GM12801 (cell line): ENCODE measurements around the gene SLC16A13.

Experiments
- CTCF ChIP-seq: IDR thresholded peaks from one replicate; pipeline ENCODE4 v1.5.1; 2011; ENCODE audit warnings: control low read depth; ENCODE audit not compliant: insufficient read length; ENCODE audit errors: extremely low read depth

The SLC16A13 gene

GRCh38 chr17:7068268-7068667, 32.5 kb downstream of the SLC16A13 start:
- TF ChIP-seq CTCF = no peak

- no peak for TF ChIP-seq CTCF
These were observed 34.9 kb downstream of the SLC16A13 start for GRCh38 chr17:7070712-7071111.

GRCh38 chr17:7072406-7072805, 36.6 kb downstream of the SLC16A13 start:
- no peak for TF ChIP-seq CTCF

DNA sequence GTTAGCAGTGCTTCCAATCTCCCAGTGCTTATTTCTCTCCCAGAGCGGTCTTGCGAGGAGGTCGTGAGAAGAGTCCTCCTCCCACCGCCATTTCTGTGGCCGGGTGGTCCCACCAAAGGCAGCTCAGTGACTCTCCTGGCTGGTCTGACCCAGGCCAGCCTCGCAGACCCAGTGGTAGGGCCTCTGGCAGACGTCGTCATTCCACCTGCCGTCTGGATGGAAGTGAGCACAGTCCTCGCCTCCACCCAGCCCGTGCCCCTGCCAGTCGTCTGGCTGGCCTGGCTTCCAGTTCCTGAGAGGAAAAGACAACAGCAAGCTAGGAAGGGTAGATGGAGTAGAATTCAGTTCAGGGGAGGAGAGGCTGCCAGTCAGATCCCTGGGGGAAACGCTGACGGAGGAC, 39.1 kb downstream of the SLC16A13 start:
- no peak for TF ChIP-seq CTCF

DNA sequence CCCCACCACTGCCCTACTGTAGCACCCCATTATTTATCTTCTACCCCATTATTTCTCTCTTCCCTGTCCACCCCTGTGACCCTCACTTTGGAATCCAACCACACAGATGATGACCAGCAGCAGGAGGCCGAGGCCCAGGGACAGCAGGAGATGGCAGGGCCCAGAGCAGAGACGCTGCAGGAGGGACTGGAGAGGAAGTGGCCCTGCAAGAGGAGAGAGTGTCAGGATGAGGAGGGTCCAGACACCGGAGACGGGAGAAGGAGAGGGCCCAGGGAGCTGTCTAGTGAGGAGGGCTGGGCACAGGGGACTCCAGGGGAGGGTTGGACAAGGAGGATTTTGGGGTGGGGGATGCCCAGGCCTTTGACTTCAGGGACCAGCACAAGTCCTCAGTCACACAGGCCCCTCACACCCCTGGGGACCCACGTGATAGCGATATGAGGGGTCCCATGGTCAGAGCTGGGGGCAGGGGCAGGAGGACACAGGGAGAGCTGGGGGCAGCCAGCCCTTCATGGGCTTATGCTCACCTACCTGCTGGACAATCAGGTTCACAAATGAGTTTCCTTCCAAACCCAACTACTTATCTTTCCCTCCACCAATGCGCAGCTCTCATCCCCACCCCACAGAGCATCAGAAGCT, 42.2 kb downstream of the SLC16A13 start:
- no peak for TF ChIP-seq CTCF

DNA sequence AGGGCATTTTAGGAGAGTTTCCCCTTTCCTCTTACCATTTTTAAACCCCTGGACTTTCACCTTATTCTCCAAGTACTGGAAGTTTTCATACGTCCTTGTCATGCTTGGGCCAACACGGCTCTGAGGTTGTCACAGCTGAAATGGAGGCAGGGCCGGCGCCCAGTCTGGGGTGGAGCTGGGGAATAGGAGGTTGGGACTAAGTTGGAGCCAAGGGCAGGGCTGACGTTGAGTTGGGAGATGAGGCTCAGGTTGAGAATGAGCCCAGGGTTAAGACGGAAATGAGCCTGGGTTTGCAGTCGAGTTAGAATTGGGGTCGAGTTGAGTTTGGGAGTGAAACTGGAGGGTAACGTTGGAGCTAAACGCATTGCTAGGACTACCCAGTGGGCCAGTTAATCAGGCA, 42.9 kb downstream of the SLC16A13 start:
- TF ChIP-seq CTCF = no peak

GRCh38 chr17:7079581-7080455, 44.0 kb downstream of the SLC16A13 start, which contains the start of gene CLEC10A:
Gene CLEC10A (minus strand): TSS chr17:7080251. CDS start chr17:7078812, 1,439 bp downstream.
- no peak for TF ChIP-seq CTCF
